Measurements from ENCODE around the gene ZC3H12C. TPM values are rescaled to one million over a fixed set of nuclear protein-coding genes. Genes with fewer than 3 reads are reported as not detected.

ZC3H12C gene
- 5.9 and 7.0 TPM in 2 replicates for total RNA-seq (2014; rRNA removed; shearing (Covaris generic))

GRCh38 chr11:110092515-110093406, at the start of gene ZC3H12C:
Gene ZC3H12C (plus strand): TSS chr11:110093392. CDS start chr11:110093412, 20 bp downstream.

Other genes with a start within 250 kb of the ZC3H12C start
- 53.2 and 75.8 TPM in 2 replicates for gene RDX, start 203.2 kb downstream of the ZC3H12C start, total RNA-seq (2014; rRNA removed; shearing (Covaris generic))